CD14-positive monocyte (primary cell): ENCODE results near the gene TNIK. TPM values are rescaled to one million over a fixed set of nuclear protein-coding genes. Genes with fewer than 3 reads are reported as not detected.

Source experiments
- DNase-seq, 3 donors: peaks; one replicate each; pipeline ENCODE4 v3.0.0-alpha.2; 2011 to 2022
- H2AFZ ChIP-seq: 2 replicates; pipeline ENCODE4 v1.6.0; 2012; ENCODE audit warnings: mild to moderate bottlenecking, low read depth, low read length, inconsistent platforms; ENCODE audit not compliant: insufficient read depth, poor library complexity, severe bottlenecking
- H3K27ac ChIP-seq, 2 donors: 1 replicate in 1 of 2; 2 replicates in 1 of 2; pipeline ENCODE4 v1.5.1; 2012 to 2013; ENCODE audit warnings: low read length in 2 of 2, control low read depth in 1 of 2, inconsistent platforms in 1 of 2, low read depth in 1 of 2, mild to moderate bottlenecking in 1 of 2
- H3K27me3 ChIP-seq, 2 donors: one replicate each; pipeline versions ENCODE4 v1.6.0 to v1.6.1; 2011 to 2013; ENCODE audit warnings: low read length in 2 of 2; ENCODE audit not compliant: control insufficient read depth in 2 of 2, insufficient read depth in 2 of 2
- H3K36me3 ChIP-seq, 2 donors: replicated peaks in 1 of 2; 1 replicate in 1 of 2; 2 replicates in 1 of 2; pipeline versions ENCODE4 v1.5.1 to v1.6.1; 2012 to 2013; ENCODE audit warnings: low read length in 2 of 2, control low read depth in 1 of 2, inconsistent platforms in 1 of 2, mild to moderate bottlenecking in 1 of 2; ENCODE audit not compliant: insufficient read depth in 2 of 2, control insufficient read depth in 1 of 2
- H3K4me1 ChIP-seq, 2 donors: 1 replicate in 1 of 2; 2 replicates in 1 of 2; pipeline versions ENCODE4 v1.5.1 to v1.6.1; 2012 to 2013; ENCODE audit warnings: low read length in 2 of 2, control low read depth in 1 of 2, inconsistent platforms in 1 of 2, mild to moderate bottlenecking in 1 of 2, moderate library complexity in 1 of 2; ENCODE audit not compliant: insufficient read depth in 2 of 2, control insufficient read depth in 1 of 2
- H3K4me2 ChIP-seq: replicated peaks from 2 replicates; pipeline ENCODE3; 2012; ENCODE audit warnings: low read length, moderate library complexity, mild to moderate bottlenecking; ENCODE audit not compliant: poor library complexity, severe bottlenecking; ENCODE audit errors: extremely low read depth
- H3K4me3 ChIP-seq, 3 experiments: fragments of 200-600 bp in 1 of 3; sonication (generic) in 1 of 3; replicated peaks in 1 of 3; 1 replicate in 2 of 3; 2 replicates in 1 of 3; pipeline ENCODE4 v1.5.1; 2011 to 2013; ENCODE audit warnings: low read length in 3 of 3, mild to moderate bottlenecking in 3 of 3, control low read depth in 2 of 3, low read depth in 2 of 3, inconsistent platforms in 1 of 3, moderate library complexity in 1 of 3
- H3K79me2 ChIP-seq: 2 replicates; pipeline ENCODE4 v1.6.0; 2012; ENCODE audit warnings: mild to moderate bottlenecking, control low read depth, inconsistent platforms, low read length, moderate library complexity; ENCODE audit not compliant: insufficient read depth
- H3K9ac ChIP-seq: 2 replicates; pipeline ENCODE4 v1.6.0; 2017; ENCODE audit warnings: low read length, mild to moderate bottlenecking; ENCODE audit not compliant: insufficient read depth, poor library complexity, severe bottlenecking
- H3K9me3 ChIP-seq, 2 donors: replicated peaks in 1 of 2; 1 replicate in 1 of 2; 2 replicates in 1 of 2; pipeline versions ENCODE4 v1.5.1 to v1.6.1; 2012 to 2013; ENCODE audit warnings: low read length in 2 of 2, control low read depth in 1 of 2; ENCODE audit not compliant: control insufficient read depth in 1 of 2, insufficient read depth in 1 of 2
- H4K20me1 ChIP-seq: 2 replicates; pipeline ENCODE4 v1.6.0; 2012; ENCODE audit warnings: mild to moderate bottlenecking, low read length, control low read depth, moderate library complexity; ENCODE audit not compliant: insufficient read depth
- H3K27ac Mint-ChIP-seq, 7 donors: one replicate each; pipeline ENCODE4 v1.8.0; 2020; ENCODE audit warnings: mild to moderate bottlenecking in 7 of 7, mixed read lengths in 7 of 7, moderate library complexity in 6 of 7, inconsistent platforms in 2 of 7
- H3K27me3 Mint-ChIP-seq, 3 donors: one replicate each; pipeline ENCODE4 v1.8.0; 2021 to 2022; ENCODE audit warnings: low read depth in 3 of 3, mild to moderate bottlenecking in 3 of 3, mixed read lengths in 3 of 3, moderate library complexity in 3 of 3, inconsistent platforms in 1 of 3
- H3K36me3 Mint-ChIP-seq, 2 donors: one replicate each; pipeline ENCODE4 v1.8.0; 2020; ENCODE audit warnings: mixed read lengths in 2 of 2, inconsistent platforms in 1 of 2, mild to moderate bottlenecking in 1 of 2
- H3K4me1 Mint-ChIP-seq: one replicate; pipeline ENCODE4 v1.8.0; 2020; ENCODE audit warnings: mild to moderate bottlenecking, mixed read lengths
- H3K4me3 Mint-ChIP-seq, 2 donors: one replicate each; pipeline ENCODE4 v1.8.0; 2020; ENCODE audit warnings: mild to moderate bottlenecking in 2 of 2, mixed read lengths in 2 of 2, moderate library complexity in 1 of 2
- H3K9me3 Mint-ChIP-seq, 7 donors: one replicate each; pipeline ENCODE4 v1.8.0; 2020 to 2022; ENCODE audit warnings: mixed read lengths in 7 of 7, mild to moderate bottlenecking in 6 of 7, moderate library complexity in 6 of 7, inconsistent platforms in 2 of 7
- WGBS: methylation state at CpG from one replicate; pipeline ENCODE4 v1.1.5; 2013; ENCODE audit warnings: missing lambda C conversion rate; ENCODE audit not compliant: insufficient coverage; 5-methylcytosine and 5-hydroxymethylcytosine counted together
- intact Hi-C, 2 donors: fragments of 100-400 bp; cut with micrococcal nuclease; formaldehyde crosslinking; loops; one replicate each; pipeline versions ENCODE4 v1.15.0 to v1.15.1; 2023
- polyA plus RNA-seq, 3 donors: library from polyadenylated mRNA; depleted of rRNA in 1 of 3; unstranded in 2 of 3; stranded (reverse) in 1 of 3; fragments of 300-500 nt in 2 of 3; fragments of >200 nt in 1 of 3; fragmentation: Illumina TruSeq in 2 of 3; gene quantifications; 1 replicate in 2 of 3; 2 replicates in 1 of 3; pipeline ENCODE4 v1.2.3, GENCODE V29; 2012 to 2021
- TF ChIP-seq, protein P1 (sequence below): fragments of 200-600 bp; IDR thresholded peaks from one replicate; pipeline ENCODE4 v1.8.0; 2022; ENCODE audit warnings: antibody characterized with exemption, mild to moderate bottlenecking

TNIK gene
- polyA plus RNA-seq, 3 donors: 0.36 to 1.8 (median 0.75) TPM

DNA sequence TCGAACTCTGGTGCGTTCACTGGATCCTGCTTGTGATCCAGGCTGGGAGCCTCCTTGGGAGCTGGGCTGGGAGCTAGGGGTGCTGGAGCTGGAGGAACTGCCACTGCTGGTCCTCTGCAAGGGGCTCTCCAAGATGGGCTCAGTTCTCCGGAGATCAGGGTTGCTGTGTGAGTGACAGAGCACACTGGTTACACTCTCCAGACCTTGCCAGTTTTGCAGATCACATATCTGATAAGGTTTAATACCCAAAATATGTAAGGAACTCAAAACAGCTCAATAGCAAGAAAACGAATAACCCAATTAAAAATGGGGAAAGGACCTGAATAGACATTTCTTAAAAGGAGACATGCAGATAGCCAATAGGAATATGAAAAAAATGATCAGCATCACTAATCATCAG, 349.5 kb downstream of the TNIK start:
- TF ChIP-seq, protein P1, sequence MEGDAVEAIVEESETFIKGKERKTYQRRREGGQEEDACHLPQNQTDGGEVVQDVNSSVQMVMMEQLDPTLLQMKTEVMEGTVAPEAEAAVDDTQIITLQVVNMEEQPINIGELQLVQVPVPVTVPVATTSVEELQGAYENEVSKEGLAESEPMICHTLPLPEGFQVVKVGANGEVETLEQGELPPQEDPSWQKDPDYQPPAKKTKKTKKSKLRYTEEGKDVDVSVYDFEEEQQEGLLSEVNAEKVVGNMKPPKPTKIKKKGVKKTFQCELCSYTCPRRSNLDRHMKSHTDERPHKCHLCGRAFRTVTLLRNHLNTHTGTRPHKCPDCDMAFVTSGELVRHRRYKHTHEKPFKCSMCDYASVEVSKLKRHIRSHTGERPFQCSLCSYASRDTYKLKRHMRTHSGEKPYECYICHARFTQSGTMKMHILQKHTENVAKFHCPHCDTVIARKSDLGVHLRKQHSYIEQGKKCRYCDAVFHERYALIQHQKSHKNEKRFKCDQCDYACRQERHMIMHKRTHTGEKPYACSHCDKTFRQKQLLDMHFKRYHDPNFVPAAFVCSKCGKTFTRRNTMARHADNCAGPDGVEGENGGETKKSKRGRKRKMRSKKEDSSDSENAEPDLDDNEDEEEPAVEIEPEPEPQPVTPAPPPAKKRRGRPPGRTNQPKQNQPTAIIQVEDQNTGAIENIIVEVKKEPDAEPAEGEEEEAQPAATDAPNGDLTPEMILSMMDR: no peak
- 90% methylated on average over 2 of the region's 4 CpGs for WGBS
- Histone ChIP-seq H3K36me3 (no peaks in the 10 kb centered on the region), H2AFZ (no peak overlapping the region), H3K9ac (no peak overlapping the region), H3K4me1 (no peaks in the 10 kb centered on the region), H3K79me2 (no peaks in the 10 kb centered on the region), H3K9me3 (no peaks in the 10 kb centered on the region), H4K20me1 (no peaks in the 10 kb centered on the region), H3K4me2 (no peak overlapping the region), H3K4me3 (no peak overlapping the region), H3K27ac (no peak overlapping the region), H3K27me3 (no peaks in the 10 kb centered on the region)
- Mint-ChIP-seq H3K27me3 (peaks cover 0 to 6% (median 4%) of the 10 kb centered on the region in 3 donors), H3K27ac (no peak overlapping the region), H3K4me1 (no peaks in the 10 kb centered on the region), H3K4me3 (no peak overlapping the region), H3K9me3 (peaks cover 0 to 1% (median 0%) of the 10 kb centered on the region in 7 donors), H3K36me3 (no peaks in the 10 kb centered on the region)
- DNase-seq: no peak
- intact Hi-C loops: no loop called here

DNA sequence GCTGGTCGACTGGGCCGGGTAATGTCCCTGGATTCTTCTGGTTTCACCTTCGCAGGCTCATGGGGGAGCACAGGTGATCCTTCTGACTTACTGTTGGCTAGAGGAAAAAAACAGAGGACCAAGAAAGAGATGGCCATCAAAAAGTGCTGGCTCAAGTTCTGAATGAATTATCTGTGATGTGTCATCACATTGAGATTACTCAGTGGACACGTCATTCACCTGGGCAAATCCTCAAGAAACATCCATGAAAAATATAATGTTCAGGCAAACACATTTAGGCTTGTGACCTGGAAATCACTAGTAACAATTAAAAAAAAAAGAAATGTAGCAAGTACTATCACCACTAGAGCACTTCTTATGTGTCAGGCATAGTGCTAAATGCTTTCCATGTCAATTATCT, 352.1 kb downstream of the TNIK start:
- Mint-ChIP-seq H3K27ac (no peak overlapping the region), H3K9me3 (no peaks in the 10 kb centered on the region), H3K27me3 (peaks cover 0 to 4% (median 1%) of the 10 kb centered on the region in 3 donors), H3K36me3 (no peaks in the 10 kb centered on the region), H3K4me1 (no peaks in the 10 kb centered on the region), H3K4me3 (no peak overlapping the region)
- Histone ChIP-seq H3K36me3 (no peaks in the 10 kb centered on the region), H3K4me3 (no peak overlapping the region), H3K79me2 (no peaks in the 10 kb centered on the region), H3K9ac (no peak overlapping the region), H2AFZ (no peak overlapping the region), H3K4me1 (no peaks in the 10 kb centered on the region), H3K27me3 (no peaks in the 10 kb centered on the region), H4K20me1 (no peaks in the 10 kb centered on the region), H3K27ac (no peak overlapping the region), H3K9me3 (no peaks in the 10 kb centered on the region), H3K4me2 (no peak overlapping the region)
- DNase-seq: no peak
- TF ChIP-seq, protein P1: no peak
- 91% methylated on average over 3 of the region's 4 CpGs for WGBS
- intact Hi-C loops: no loop called here
